Ectodermal cell (in vitro differentiated cells): Measurements from ENCODE around the gene FAM153A.
"Not testable (repeated sequence)": the region's sequence is repeated elsewhere in the genome, so short reads cannot be mapped to it uniquely, and the experiment has no call there.

ENCODE experiments used
- H3K27ac ChIP-seq: 2 replicates; pipeline ENCODE4 v1.7.0; 2013; ENCODE audit warnings: mild to moderate bottlenecking, low read depth, low read length; ENCODE audit not compliant: insufficient read depth, poor library complexity, severe bottlenecking
- H3K27me3 ChIP-seq: 2 replicates; pipeline ENCODE4 v1.7.0; 2013; ENCODE audit warnings: mild to moderate bottlenecking, low read length; ENCODE audit not compliant: insufficient read depth, control insufficient read depth, poor library complexity, severe bottlenecking
- H3K36me3 ChIP-seq: one replicate; pipeline ENCODE4 v1.7.0; 2013; ENCODE audit warnings: low read length; ENCODE audit not compliant: control insufficient read depth, insufficient read depth
- H3K4me1 ChIP-seq: one replicate; pipeline ENCODE4 v1.7.0; 2013; ENCODE audit warnings: low read length; ENCODE audit not compliant: control insufficient read depth, insufficient read depth
- H3K4me3 ChIP-seq: 2 replicates; pipeline ENCODE4 v1.7.0; 2013; ENCODE audit warnings: low read depth, low read length, control low read depth; ENCODE audit not compliant: insufficient read depth
- H3K9me3 ChIP-seq: 2 replicates; pipeline ENCODE4 v1.7.0; 2013; ENCODE audit warnings: mild to moderate bottlenecking, low read length, moderate library complexity; ENCODE audit not compliant: control insufficient read depth
- WGBS, 2 experiments: methylation state at CpG; one replicate each; pipeline ENCODE4 v1.1.7; 2013; ENCODE audit warnings: missing lambda C conversion rate in 2 of 2; 5-methylcytosine and 5-hydroxymethylcytosine counted together

FAM153A gene

DNA sequence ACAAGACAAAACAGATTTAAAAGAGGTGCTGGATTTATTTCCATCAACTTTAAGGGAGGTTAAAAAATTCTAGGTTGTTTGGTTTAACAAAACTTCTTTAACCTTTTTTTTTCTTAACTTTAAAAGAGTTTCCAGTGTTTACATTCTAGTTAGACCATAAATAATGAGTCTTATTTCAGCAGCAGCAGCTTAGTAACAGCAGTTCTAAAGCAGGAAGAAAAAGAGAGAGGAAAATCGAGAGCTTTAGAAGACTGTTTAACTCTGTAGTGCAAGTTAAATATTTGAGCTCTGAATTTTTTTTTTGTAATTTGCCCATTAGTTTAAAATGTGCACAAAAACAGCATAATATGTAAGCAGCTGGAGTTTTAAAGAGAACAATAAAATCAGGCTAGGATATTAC, 90.2 kb downstream of the FAM153A start:
- H3K27me3 ChIP-seq, H3K4me1 ChIP-seq, H3K9me3 ChIP-seq, H3K4me3 ChIP-seq, H3K27ac ChIP-seq, H3K36me3 ChIP-seq: not testable (repeated sequence)
- 82 to 93% methylated on average over 1 of the region's 1 CpG for WGBS, 2 experiments

DNA sequence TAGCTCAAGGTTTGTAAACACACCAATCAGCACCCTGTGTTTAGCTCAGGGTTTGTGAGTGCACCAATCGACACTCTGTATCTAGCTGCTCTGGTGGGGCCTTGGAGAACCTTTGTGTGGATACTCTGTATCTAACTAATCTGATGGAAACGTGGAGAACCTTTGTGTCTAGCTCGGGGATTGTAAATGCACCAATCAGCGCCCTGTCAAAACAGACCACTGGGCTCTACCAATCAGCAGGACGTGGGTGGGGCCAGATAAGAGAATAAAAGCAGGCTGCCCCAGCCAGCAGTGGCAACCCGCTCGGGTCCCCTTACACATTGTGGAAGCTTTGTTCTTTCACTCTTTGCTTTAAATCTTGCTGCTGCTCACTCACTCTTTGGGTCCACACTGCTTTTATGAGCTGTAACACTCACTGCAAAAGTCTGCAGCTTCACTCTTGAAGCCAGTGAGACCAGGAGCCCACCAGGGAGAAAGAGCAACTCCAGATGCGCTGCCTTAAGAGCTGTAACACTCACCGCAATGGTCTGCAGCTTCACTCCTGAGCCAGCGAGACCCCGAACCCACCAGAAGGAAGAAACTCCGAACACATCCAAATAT, 93.6 kb downstream of the FAM153A start:
- not testable (repeated sequence) for H3K4me1 ChIP-seq, H3K4me3 ChIP-seq, H3K27ac ChIP-seq, H3K27me3 ChIP-seq, H3K36me3 ChIP-seq, H3K9me3 ChIP-seq
- 92 to 97% methylated on average over 10 to 12 of the region's 12 CpGs for WGBS, 2 experiments

DNA sequence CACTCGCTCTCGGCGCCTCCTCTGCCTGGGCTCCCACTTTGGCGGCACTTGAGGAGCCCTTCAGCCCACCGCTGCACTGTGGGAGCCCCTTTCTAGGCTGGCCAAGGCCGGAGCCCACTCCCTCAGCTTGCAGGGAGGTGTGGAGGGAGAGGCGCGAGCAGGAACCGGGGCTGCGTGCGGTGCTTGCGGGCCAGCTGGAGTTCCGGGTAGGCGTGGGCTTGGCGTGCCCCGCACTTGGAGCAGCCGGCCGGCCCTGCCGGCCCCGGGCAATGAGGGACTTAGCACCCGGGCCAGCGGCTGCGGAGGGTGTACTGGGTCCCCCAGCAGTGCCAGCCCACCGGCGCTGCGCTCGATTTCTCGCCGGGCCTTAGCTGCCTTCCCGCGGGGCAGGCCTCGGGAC, 94.6 kb downstream of the FAM153A start:
- WGBS, 2 experiments, result 93% methylated on average over 8 of the region's 32 CpGs; no CpG with 5 or more reads in 1 of the 2 experiments
- H3K36me3 ChIP-seq, H3K27ac ChIP-seq, H3K4me3 ChIP-seq, H3K27me3 ChIP-seq, H3K9me3 ChIP-seq, H3K4me1 ChIP-seq: not testable (repeated sequence)

DNA sequence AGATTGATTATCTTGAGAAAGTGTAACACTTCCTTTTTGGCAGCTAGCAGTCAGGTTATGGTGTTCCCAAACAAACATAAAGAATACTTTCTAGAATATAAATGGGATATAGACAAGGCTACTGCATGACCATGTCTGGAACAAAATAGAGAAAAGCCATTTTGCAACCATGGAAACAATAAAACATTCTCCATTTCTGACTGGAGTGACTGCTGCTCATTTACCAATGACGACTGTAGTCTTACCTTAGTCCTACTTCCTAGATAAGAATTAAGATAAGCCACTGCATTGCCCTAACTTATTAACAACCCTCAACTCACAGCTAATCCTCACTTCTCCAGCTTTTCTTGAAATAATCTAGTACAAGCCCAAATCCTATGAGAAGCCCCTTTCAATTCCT, 100.8 kb downstream of the FAM153A start:
- WGBS, 2 experiments, result 83 to 96% methylated on average over 1 of the region's 1 CpG
- H3K36me3 ChIP-seq, H3K27ac ChIP-seq, H3K4me3 ChIP-seq, H3K27me3 ChIP-seq, H3K9me3 ChIP-seq, H3K4me1 ChIP-seq: not testable (repeated sequence)
